ENCODE results near the gene ARHGAP11A. TPM values are rescaled to one million over a fixed set of nuclear protein-coding genes. Genes with fewer than 3 reads are reported as not detected.

The ARHGAP11A gene
- total RNA-seq, 2 donors from 2014 or later, result 7.6 to 13.0 TPM

- Mint-ChIP-seq H3K4me3 (no peak overlapping the region), H3K36me3 (ENCODE audit: low read depth) (no peaks in the 10 kb centered on the region), H3K27ac (no peak overlapping the region), H3K4me1 (peaks cover 5% of the 10 kb centered on the region), H3K27me3 (no peaks in the 10 kb centered on the region)
- DNase-seq (no peak), ATAC-seq (no peak)
- H3K9me3 ChIP-seq (ENCODE audit: control insufficient read depth, low read length, poor library complexity, severe bottlenecking), result no peaks in the 10 kb centered on the region
These were observed 52.0 kb downstream of the ARHGAP11A start for GRCh38 chr15:32667321-32667720.

GRCh38 chr15:32668942-32669341 lies 53.6 kb downstream of the ARHGAP11A start:
- DNase-seq, result no peak
- Mint-ChIP-seq H3K27me3 (no peaks in the 10 kb centered on the region), H3K36me3 (ENCODE audit: low read depth) (no peaks in the 10 kb centered on the region), H3K27ac (no peak overlapping the region), H3K4me3 (no peak overlapping the region), H3K4me1 (no peaks in the 10 kb centered on the region)
- ATAC-seq, result no peak
- H3K9me3 ChIP-seq (ENCODE audit: control insufficient read depth, low read length, poor library complexity, severe bottlenecking), result no peaks in the 10 kb centered on the region

- Mint-ChIP-seq H3K4me1 (no peaks in the 10 kb centered on the region), H3K27ac (no peak overlapping the region)
These were observed 54.8 kb downstream of the ARHGAP11A start for GRCh38 chr15:32669896-32670611.

GRCh38 chr15:32670623-32671022 lies 55.3 kb downstream of the ARHGAP11A start:
- H3K27me3 Mint-ChIP-seq, result no peaks in the 10 kb centered on the region
- H3K27ac Mint-ChIP-seq, result no peak overlapping the region
- ATAC-seq, result no peak

More at GRCh38 chr15:32669896-32670611, 54.8 kb downstream of the ARHGAP11A start:
- no peaks in the 10 kb centered on the region for H3K9me3 ChIP-seq (ENCODE audit: control insufficient read depth, low read length, poor library complexity, severe bottlenecking)
- no peaks in the 10 kb centered on the region for H3K27me3 Mint-ChIP-seq
- H3K36me3 Mint-ChIP-seq (ENCODE audit: low read depth), result no peaks in the 10 kb centered on the region
- H3K4me3 Mint-ChIP-seq, result no peak overlapping the region
- DNase-seq (no peak), ATAC-seq (no peak)

GRCh38 chr15:32671339-32672325 lies 56.3 kb downstream of the ARHGAP11A start:
- Mint-ChIP-seq H3K36me3 (ENCODE audit: low read depth) (no peaks in the 10 kb centered on the region), H3K4me3 (no peak overlapping the region)
- no peak for ATAC-seq

More at GRCh38 chr15:32670623-32671022, 55.3 kb downstream of the ARHGAP11A start:
- Mint-ChIP-seq H3K4me3 (no peak overlapping the region), H3K36me3 (ENCODE audit: low read depth) (no peaks in the 10 kb centered on the region), H3K4me1 (no peaks in the 10 kb centered on the region)
- H3K9me3 ChIP-seq (ENCODE audit: control insufficient read depth, low read length, poor library complexity, severe bottlenecking), result no peaks in the 10 kb centered on the region
- DNase-seq, result no peak

GRCh38 chr15:32674681-32675080 lies 59.4 kb downstream of the ARHGAP11A start:
- no peaks in the 10 kb centered on the region for H3K27me3 Mint-ChIP-seq
- H3K36me3 Mint-ChIP-seq (ENCODE audit: low read depth), result no peaks in the 10 kb centered on the region

More at GRCh38 chr15:32671339-32672325, 56.3 kb downstream of the ARHGAP11A start:
- DNase-seq, result no peak
- no peaks in the 10 kb centered on the region for H3K9me3 ChIP-seq (ENCODE audit: control insufficient read depth, low read length, poor library complexity, severe bottlenecking)
- Mint-ChIP-seq H3K4me1 (no peaks in the 10 kb centered on the region), H3K27me3 (no peaks in the 10 kb centered on the region), H3K27ac (no peak overlapping the region)

GRCh38 chr15:32675466-32675865 lies 60.2 kb downstream of the ARHGAP11A start:
- peak; percentile 32 for ATAC-seq
- Mint-ChIP-seq H3K27ac (no peak overlapping the region), H3K27me3 (no peaks in the 10 kb centered on the region), H3K4me1 (no peaks in the 10 kb centered on the region), H3K4me3 (no peak overlapping the region), H3K36me3 (ENCODE audit: low read depth) (no peaks in the 10 kb centered on the region)
- no peaks in the 10 kb centered on the region for H3K9me3 ChIP-seq (ENCODE audit: control insufficient read depth, low read length, poor library complexity, severe bottlenecking)
- DNase-seq, result no peak

More at GRCh38 chr15:32674681-32675080, 59.4 kb downstream of the ARHGAP11A start:
- Mint-ChIP-seq H3K4me3 (no peak overlapping the region), H3K27ac (no peak overlapping the region), H3K4me1 (no peaks in the 10 kb centered on the region)
- DNase-seq (no peak), ATAC-seq (no peak)
- no peaks in the 10 kb centered on the region for H3K9me3 ChIP-seq (ENCODE audit: control insufficient read depth, low read length, poor library complexity, severe bottlenecking)

GRCh38 chr15:32676169-32676568 lies 60.9 kb downstream of the ARHGAP11A start:
- Mint-ChIP-seq H3K4me3 (no peak overlapping the region), H3K27ac (no peak overlapping the region), H3K36me3 (ENCODE audit: low read depth) (no peaks in the 10 kb centered on the region), H3K27me3 (no peaks in the 10 kb centered on the region), H3K4me1 (no peaks in the 10 kb centered on the region)
- no peak for DNase-seq
- H3K9me3 ChIP-seq (ENCODE audit: control insufficient read depth, low read length, poor library complexity, severe bottlenecking), result no peaks in the 10 kb centered on the region
- ATAC-seq, result no peak

GRCh38 chr15:32677238-32677750 lies 62.0 kb downstream of the ARHGAP11A start:
- no peak overlapping the region for H3K27ac Mint-ChIP-seq
- no peaks in the 10 kb centered on the region for H3K4me1 Mint-ChIP-seq
- H3K27me3 Mint-ChIP-seq, result no peaks in the 10 kb centered on the region
- ATAC-seq (no peak), DNase-seq (no peak)
- no peak overlapping the region for H3K4me3 Mint-ChIP-seq
- no peaks in the 10 kb centered on the region for H3K9me3 ChIP-seq (ENCODE audit: control insufficient read depth, low read length, poor library complexity, severe bottlenecking)
- H3K36me3 Mint-ChIP-seq (ENCODE audit: low read depth), result no peaks in the 10 kb centered on the region

- Mint-ChIP-seq H3K27ac (peak overlapping the region; percentile 73), H3K27me3 (no peaks in the 10 kb centered on the region), H3K4me1 (no peaks in the 10 kb centered on the region), H3K4me3 (no peak overlapping the region), H3K36me3 (ENCODE audit: low read depth) (no peaks in the 10 kb centered on the region)
- no peaks in the 10 kb centered on the region for H3K9me3 ChIP-seq (ENCODE audit: control insufficient read depth, low read length, poor library complexity, severe bottlenecking)
- DNase-seq, result no peak
- ATAC-seq, result no peak
These were observed 64.0 kb downstream of the ARHGAP11A start for GRCh38 chr15:32679298-32679690.

- H3K36me3 Mint-ChIP-seq (ENCODE audit: low read depth), result no peaks in the 10 kb centered on the region
- DNase-seq, result no peak
- H3K27me3 Mint-ChIP-seq, result no peaks in the 10 kb centered on the region
- H3K4me1 Mint-ChIP-seq, result peaks cover 2% of the 10 kb centered on the region
- no peak overlapping the region for H3K27ac Mint-ChIP-seq
- ATAC-seq, result no peak
- no peak overlapping the region for H3K4me3 Mint-ChIP-seq
- no peaks in the 10 kb centered on the region for H3K9me3 ChIP-seq (ENCODE audit: control insufficient read depth, low read length, poor library complexity, severe bottlenecking)
These were observed 67.3 kb downstream of the ARHGAP11A start for GRCh38 chr15:32682569-32682968.

- no peak for DNase-seq
- Mint-ChIP-seq H3K27me3 (no peaks in the 10 kb centered on the region), H3K27ac (no peak overlapping the region), H3K4me1 (peaks cover 2% of the 10 kb centered on the region), H3K36me3 (ENCODE audit: low read depth) (no peaks in the 10 kb centered on the region), H3K4me3 (no peak overlapping the region)
- ATAC-seq, result no peak
- no peaks in the 10 kb centered on the region for H3K9me3 ChIP-seq (ENCODE audit: control insufficient read depth, low read length, poor library complexity, severe bottlenecking)
These were observed 67.8 kb downstream of the ARHGAP11A start for GRCh38 chr15:32682977-32683630.
